HEK293 (cell line): Measurements from ENCODE around the gene CNPY2.
"Not testable (repeated sequence)": the region's sequence is repeated elsewhere in the genome, so short reads cannot be mapped to it uniquely, and the experiment has no call there.

Source experiments
- CTCF ChIA-PET: fragments of 350-600 bp; formaldehyde crosslinking; extraction: SDS; loops from one replicate; lab custom pipeline; 2021; ENCODE audit warnings: antibody characterized with exemption; lab: Yijun Ruan, JAX
- POLR2A ChIA-PET: fragments of 300-600 bp; formaldehyde crosslinking; extraction: SDS; loops from one replicate; lab custom pipeline; 2020; ENCODE audit warnings: antibody characterized with exemption, inconsistent platforms; lab: Yijun Ruan, JAX
- H3K27ac ChIP-seq: fragments of 200-500 bp; sonication (Bioruptor generic); 2 replicates; pipeline ENCODE4 v1.5.1; 2014; ENCODE audit warnings: low read depth, low read length, control low read depth, inconsistent platforms; ENCODE audit errors: extremely low read depth
- H3K36me3 ChIP-seq, 2 experiments: fragments of 200-500 bp in 1 of 2; sonication (Bioruptor generic) in 1 of 2; 1 replicate in 1 of 2; 2 replicates in 1 of 2; pipeline ENCODE4 v1.5.1; 2014 to 2017; ENCODE audit warnings: inconsistent platforms in 2 of 2, low read length in 2 of 2; ENCODE audit not compliant: control insufficient read depth in 2 of 2, insufficient read depth in 1 of 2
- H3K4me1 ChIP-seq: fragments of 200-500 bp; sonication (Bioruptor generic); 2 replicates; pipeline ENCODE4 v1.5.1; 2014; ENCODE audit warnings: mild to moderate bottlenecking, low read length, inconsistent platforms; ENCODE audit not compliant: control insufficient read depth, insufficient read depth
- H3K4me3 ChIP-seq: 2 replicates; pipeline ENCODE4 v1.5.1; 2011; ENCODE audit warnings: low read depth, mild to moderate bottlenecking, control low read depth, low read length, moderate library complexity
- H3K9me3 ChIP-seq: fragments of 200-500 bp; sonication (Bioruptor generic); 2 replicates; pipeline ENCODE4 v1.5.1; 2014; ENCODE audit warnings: low read depth, low read length, inconsistent platforms; ENCODE audit not compliant: control insufficient read depth, insufficient read depth
- AEBP2 ChIP-seq: fragments of 450-650 bp; formaldehyde crosslinking; IDR thresholded peaks from 2 replicates; pipeline ENCODE4 v1.5.1; 2016; ENCODE audit warnings: missing biosample characterization, missing genetic modification characterization, borderline replicate concordance
- GFI1B ChIP-seq: fragments of 450-650 bp; formaldehyde crosslinking; IDR thresholded peaks from 2 replicates; pipeline ENCODE4 v1.5.1; 2016; ENCODE audit warnings: missing biosample characterization, missing genetic modification characterization
- GLI2 ChIP-seq: fragments of 450-650 bp; formaldehyde crosslinking; IDR thresholded peaks from 2 replicates; pipeline ENCODE4; 2017; ENCODE audit warnings: missing biosample characterization, missing genetic modification characterization, low read depth, borderline replicate concordance
- MZF1 ChIP-seq: fragments of 450-650 bp; formaldehyde crosslinking; IDR thresholded peaks from 2 replicates; pipeline ENCODE4 v1.5.1; 2017; ENCODE audit warnings: missing biosample characterization, missing genetic modification characterization, borderline replicate concordance
- PRDM4 ChIP-seq: fragments of 450-650 bp; formaldehyde crosslinking; IDR thresholded peaks from 2 replicates; pipeline ENCODE4 v1.5.1; 2017; ENCODE audit warnings: missing biosample characterization, missing genetic modification characterization
- ZFP3 ChIP-seq: fragments of 450-650 bp; formaldehyde crosslinking; IDR thresholded peaks from 2 replicates; pipeline ENCODE4 v1.5.1; 2016; ENCODE audit warnings: low read depth, missing biosample characterization, missing genetic modification characterization
- ZNF223 ChIP-seq: fragments of 450-650 bp; formaldehyde crosslinking; IDR thresholded peaks from 2 replicates; pipeline ENCODE4 v1.5.1; 2016; ENCODE audit warnings: missing biosample characterization, missing genetic modification characterization
- ZNF266 ChIP-seq: fragments of 450-650 bp; formaldehyde crosslinking; IDR thresholded peaks from 2 replicates; pipeline ENCODE4 v1.5.1; 2016; ENCODE audit warnings: missing biosample characterization, missing genetic modification characterization, low read depth
- ZNF354C ChIP-seq: fragments of 450-650 bp; formaldehyde crosslinking; IDR thresholded peaks from 2 replicates; pipeline ENCODE4 v1.5.1; 2016; ENCODE audit warnings: missing biosample characterization, missing genetic modification characterization, low read depth, borderline replicate concordance
- ZNF501 ChIP-seq: fragments of 450-650 bp; formaldehyde crosslinking; IDR thresholded peaks from 2 replicates; pipeline ENCODE4 v1.5.1; 2016; ENCODE audit warnings: missing biosample characterization, missing genetic modification characterization
- ZNF510 ChIP-seq: fragments of 450-650 bp; formaldehyde crosslinking; IDR thresholded peaks from 2 replicates; pipeline ENCODE4 v1.5.1; 2018; ENCODE audit warnings: mild to moderate bottlenecking, missing genetic modification characterization, missing biosample characterization; ENCODE audit not compliant: insufficient replicate concordance
- ZNF530 ChIP-seq: fragments of 450-650 bp; formaldehyde crosslinking; IDR thresholded peaks from 2 replicates; pipeline ENCODE4 v1.5.1; 2016; ENCODE audit warnings: low read depth, missing biosample characterization, missing genetic modification characterization
- ZNF558 ChIP-seq: fragments of 450-650 bp; formaldehyde crosslinking; IDR thresholded peaks from 2 replicates; pipeline ENCODE4 v1.5.1; 2016; ENCODE audit warnings: missing biosample characterization, missing genetic modification characterization
- ZNF664 ChIP-seq: fragments of 450-650 bp; formaldehyde crosslinking; IDR thresholded peaks from 2 replicates; pipeline ENCODE4 v1.5.1; 2016; ENCODE audit warnings: missing biosample characterization, missing genetic modification characterization
- TF ChIP-seq, protein P1 (sequence below): fragments of 450-650 bp; formaldehyde crosslinking; conservative IDR thresholded peaks from 2 replicates; pipeline ENCODE4 v1.5.1; 2016; ENCODE audit warnings: low read depth, missing biosample characterization, missing genetic modification characterization
- TF ChIP-seq, protein P2 (sequence below): fragments of 450-650 bp; formaldehyde crosslinking; IDR thresholded peaks from 2 replicates; pipeline ENCODE4 v1.5.1; 2016; ENCODE audit warnings: missing biosample characterization, missing genetic modification characterization
- TF ChIP-seq, protein P3 (sequence below): fragments of 450-650 bp; formaldehyde crosslinking; IDR thresholded peaks from 2 replicates; pipeline ENCODE4 v1.5.1; 2016; ENCODE audit warnings: missing biosample characterization, missing genetic modification characterization
- TF ChIP-seq, protein P4 (sequence below): fragments of 450-650 bp; formaldehyde crosslinking; IDR thresholded peaks from 2 replicates; pipeline ENCODE4 v1.5.1; 2016; ENCODE audit warnings: missing biosample characterization, missing genetic modification characterization, borderline replicate concordance

CNPY2 gene

DNA sequence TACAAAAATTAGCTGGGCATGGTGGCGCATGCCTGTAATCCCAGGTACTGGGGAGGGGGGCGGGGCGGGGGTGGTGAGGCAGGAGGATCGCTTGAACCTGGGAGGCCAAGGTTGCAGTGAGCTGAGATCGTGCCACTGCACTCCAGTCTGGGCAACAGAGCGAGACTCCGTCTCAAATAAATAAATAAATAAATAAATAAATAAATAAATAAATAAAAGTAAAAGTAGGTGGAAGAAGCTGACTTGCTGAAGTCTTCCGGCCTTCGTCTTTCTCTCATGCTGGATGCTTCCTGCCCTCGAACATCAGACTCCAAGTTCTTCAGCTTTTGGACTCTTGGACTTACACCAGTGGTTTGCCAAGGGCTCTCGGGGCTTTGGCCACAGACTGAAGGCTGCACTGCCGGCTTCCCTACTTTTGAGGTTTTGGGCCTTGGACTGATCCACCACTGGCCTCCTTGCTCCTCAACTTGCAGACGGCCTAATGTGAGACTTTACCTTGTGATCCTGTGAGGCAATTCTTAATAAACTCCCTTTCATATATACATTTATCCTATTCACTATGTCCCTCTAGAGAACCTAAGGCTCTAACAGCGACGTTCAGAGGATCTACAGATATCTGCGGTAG, 49.6 kb downstream of the CNPY2 start:
- CTCF ChIA-PET: interaction anchor here (0.7 to 1.7 kb wide), 12 partner anchors 8 to 200 kb away, joined by 3 to 6 read pairs (median 4); partner anchors contain the start of gene ANKRD52
- H3K9me3 ChIP-seq, H3K4me1 ChIP-seq: not testable (repeated sequence)
- Histone ChIP-seq H3K4me3 (peak overlapping the region; percentile 65), H3K36me3 (peaks cover 5 to 25% of the 10 kb centered on the region in 2 experiments; a peak in 2 of 3 replicates), H3K27ac (peak overlapping the region; percentile 62; the same call in 1 of the 2 replicates)
- POLR2A ChIA-PET: interaction anchor here (0.6 to 2.9 kb wide), 10 partner anchors 9 to 370 kb away, joined by 3 to 26 read pairs (median 4); partner anchors contain the start of genes ANKRD52, RNF41, SMARCC2 and ZC3H10
- TF ChIP-seq GFI1B (tag by site-specific recombination) (peak; percentile 68; the same call in 1 of the 2 replicates), ZNF354C (0 out of 2 replicates have a peak, but pooled peaks have one; percentile 63), AEBP2 (tag by site-specific recombination) (peak; percentile 78; the same call in 1 of the 2 replicates), PRDM4 (tag by site-specific recombination) (peak; percentile 14; the same call in 1 of the 2 replicates), ZNF223 (peak; percentile 69; the same call in 1 of the 2 replicates), ZNF501 (tag by site-specific recombination) (0 out of 2 replicates have a peak, but pooled peaks have one; percentile 11), GLI2 (tag by site-specific recombination) (peak; percentile 65; the same call in 1 of the 2 replicates), MZF1 (peak; percentile 46; the same call in 1 of the 2 replicates), ZNF558 (peak; percentile 62; the same call in 1 of the 2 replicates), ZNF266 (tag by site-specific recombination) (peak; percentile 82), ZNF510 (tag by site-specific recombination) (peak; percentile 79), ZNF664 (tag by site-specific recombination) (peak; percentile 75; the same call in 1 of the 2 replicates), ZNF530 (tag by site-specific recombination) (0 out of 2 replicates have a peak, but pooled peaks have one; percentile 61), ZFP3 (tag by site-specific recombination) (0 out of 2 replicates have a peak, but pooled peaks have one; percentile 15)
- TF ChIP-seq, protein P1, sequence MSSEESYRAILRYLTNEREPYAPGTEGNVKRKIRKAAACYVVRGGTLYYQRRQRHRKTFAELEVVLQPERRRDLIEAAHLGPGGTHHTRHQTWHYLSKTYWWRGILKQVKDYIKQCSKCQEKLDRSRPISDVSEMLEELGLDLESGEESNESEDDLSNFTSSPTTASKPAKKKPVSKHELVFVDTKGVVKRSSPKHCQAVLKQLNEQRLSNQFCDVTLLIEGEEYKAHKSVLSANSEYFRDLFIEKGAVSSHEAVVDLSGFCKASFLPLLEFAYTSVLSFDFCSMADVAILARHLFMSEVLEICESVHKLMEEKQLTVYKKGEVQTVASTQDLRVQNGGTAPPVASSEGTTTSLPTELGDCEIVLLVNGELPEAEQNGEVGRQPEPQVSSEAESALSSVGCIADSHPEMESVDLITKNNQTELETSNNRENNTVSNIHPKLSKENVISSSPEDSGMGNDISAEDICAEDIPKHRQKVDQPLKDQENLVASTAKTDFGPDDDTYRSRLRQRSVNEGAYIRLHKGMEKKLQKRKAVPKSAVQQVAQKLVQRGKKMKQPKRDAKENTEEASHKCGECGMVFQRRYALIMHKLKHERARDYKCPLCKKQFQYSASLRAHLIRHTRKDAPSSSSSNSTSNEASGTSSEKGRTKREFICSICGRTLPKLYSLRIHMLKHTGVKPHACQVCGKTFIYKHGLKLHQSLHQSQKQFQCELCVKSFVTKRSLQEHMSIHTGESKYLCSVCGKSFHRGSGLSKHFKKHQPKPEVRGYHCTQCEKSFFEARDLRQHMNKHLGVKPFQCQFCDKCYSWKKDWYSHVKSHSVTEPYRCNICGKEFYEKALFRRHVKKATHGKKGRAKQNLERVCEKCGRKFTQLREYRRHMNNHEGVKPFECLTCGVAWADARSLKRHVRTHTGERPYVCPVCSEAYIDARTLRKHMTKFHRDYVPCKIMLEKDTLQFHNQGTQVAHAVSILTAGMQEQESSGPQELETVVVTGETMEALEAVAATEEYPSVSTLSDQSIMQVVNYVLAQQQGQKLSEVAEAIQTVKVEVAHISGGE: peak; percentile 79
- TF ChIP-seq, protein P2, sequence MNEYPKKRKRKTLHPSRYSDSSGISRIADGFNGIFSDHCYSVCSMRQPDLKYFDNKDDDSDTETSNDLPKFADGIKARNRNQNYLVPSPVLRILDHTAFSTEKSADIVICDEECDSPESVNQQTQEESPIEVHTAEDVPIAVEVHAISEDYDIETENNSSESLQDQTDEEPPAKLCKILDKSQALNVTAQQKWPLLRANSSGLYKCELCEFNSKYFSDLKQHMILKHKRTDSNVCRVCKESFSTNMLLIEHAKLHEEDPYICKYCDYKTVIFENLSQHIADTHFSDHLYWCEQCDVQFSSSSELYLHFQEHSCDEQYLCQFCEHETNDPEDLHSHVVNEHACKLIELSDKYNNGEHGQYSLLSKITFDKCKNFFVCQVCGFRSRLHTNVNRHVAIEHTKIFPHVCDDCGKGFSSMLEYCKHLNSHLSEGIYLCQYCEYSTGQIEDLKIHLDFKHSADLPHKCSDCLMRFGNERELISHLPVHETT (tag by site-specific recombination): peak; percentile 75
- TF ChIP-seq, protein P3, sequence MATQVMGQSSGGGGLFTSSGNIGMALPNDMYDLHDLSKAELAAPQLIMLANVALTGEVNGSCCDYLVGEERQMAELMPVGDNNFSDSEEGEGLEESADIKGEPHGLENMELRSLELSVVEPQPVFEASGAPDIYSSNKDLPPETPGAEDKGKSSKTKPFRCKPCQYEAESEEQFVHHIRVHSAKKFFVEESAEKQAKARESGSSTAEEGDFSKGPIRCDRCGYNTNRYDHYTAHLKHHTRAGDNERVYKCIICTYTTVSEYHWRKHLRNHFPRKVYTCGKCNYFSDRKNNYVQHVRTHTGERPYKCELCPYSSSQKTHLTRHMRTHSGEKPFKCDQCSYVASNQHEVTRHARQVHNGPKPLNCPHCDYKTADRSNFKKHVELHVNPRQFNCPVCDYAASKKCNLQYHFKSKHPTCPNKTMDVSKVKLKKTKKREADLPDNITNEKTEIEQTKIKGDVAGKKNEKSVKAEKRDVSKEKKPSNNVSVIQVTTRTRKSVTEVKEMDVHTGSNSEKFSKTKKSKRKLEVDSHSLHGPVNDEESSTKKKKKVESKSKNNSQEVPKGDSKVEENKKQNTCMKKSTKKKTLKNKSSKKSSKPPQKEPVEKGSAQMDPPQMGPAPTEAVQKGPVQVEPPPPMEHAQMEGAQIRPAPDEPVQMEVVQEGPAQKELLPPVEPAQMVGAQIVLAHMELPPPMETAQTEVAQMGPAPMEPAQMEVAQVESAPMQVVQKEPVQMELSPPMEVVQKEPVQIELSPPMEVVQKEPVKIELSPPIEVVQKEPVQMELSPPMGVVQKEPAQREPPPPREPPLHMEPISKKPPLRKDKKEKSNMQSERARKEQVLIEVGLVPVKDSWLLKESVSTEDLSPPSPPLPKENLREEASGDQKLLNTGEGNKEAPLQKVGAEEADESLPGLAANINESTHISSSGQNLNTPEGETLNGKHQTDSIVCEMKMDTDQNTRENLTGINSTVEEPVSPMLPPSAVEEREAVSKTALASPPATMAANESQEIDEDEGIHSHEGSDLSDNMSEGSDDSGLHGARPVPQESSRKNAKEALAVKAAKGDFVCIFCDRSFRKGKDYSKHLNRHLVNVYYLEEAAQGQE (tag by site-specific recombination): peak; percentile 77
- TF ChIP-seq, protein P4, sequence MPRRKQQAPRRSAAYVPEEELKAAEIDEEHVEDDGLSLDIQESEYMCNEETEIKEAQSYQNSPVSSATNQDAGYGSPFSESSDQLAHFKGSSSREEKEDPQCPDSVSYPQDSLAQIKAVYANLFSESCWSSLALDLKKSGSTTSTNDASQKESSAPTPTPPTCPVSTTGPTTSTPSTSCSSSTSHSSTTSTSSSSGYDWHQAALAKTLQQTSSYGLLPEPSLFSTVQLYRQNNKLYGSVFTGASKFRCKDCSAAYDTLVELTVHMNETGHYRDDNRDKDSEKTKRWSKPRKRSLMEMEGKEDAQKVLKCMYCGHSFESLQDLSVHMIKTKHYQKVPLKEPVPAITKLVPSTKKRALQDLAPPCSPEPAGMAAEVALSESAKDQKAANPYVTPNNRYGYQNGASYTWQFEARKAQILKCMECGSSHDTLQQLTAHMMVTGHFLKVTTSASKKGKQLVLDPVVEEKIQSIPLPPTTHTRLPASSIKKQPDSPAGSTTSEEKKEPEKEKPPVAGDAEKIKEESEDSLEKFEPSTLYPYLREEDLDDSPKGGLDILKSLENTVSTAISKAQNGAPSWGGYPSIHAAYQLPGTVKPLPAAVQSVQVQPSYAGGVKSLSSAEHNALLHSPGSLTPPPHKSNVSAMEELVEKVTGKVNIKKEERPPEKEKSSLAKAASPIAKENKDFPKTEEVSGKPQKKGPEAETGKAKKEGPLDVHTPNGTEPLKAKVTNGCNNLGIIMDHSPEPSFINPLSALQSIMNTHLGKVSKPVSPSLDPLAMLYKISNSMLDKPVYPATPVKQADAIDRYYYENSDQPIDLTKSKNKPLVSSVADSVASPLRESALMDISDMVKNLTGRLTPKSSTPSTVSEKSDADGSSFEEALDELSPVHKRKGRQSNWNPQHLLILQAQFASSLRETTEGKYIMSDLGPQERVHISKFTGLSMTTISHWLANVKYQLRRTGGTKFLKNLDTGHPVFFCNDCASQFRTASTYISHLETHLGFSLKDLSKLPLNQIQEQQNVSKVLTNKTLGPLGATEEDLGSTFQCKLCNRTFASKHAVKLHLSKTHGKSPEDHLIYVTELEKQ (tag by site-specific recombination): peak; percentile 35; the same call in 1 of the 2 replicates
